H9 (cell line): ENCODE measurements around the gene ARID3C. TPM values are rescaled to one million over a fixed set of nuclear protein-coding genes. Genes with fewer than 3 reads are reported as not detected.

Experiments
- DNase-seq: peaks from one replicate; pipeline ENCODE4 v3.0.0-alpha.2; 2017
- H2AFZ ChIP-seq: one replicate; pipeline ENCODE4 v1.6.1; 2013; ENCODE audit warnings: mild to moderate bottlenecking, low read length, control low read depth, moderate library complexity
- H2AK5ac ChIP-seq: 2 replicates; pipeline ENCODE4 v1.6.1; 2013; ENCODE audit warnings: low read length, control low read depth, mixed read lengths; ENCODE audit not compliant: insufficient read length
- H2BK120ac ChIP-seq: one replicate; pipeline ENCODE4 v1.6.1; 2013; ENCODE audit warnings: low read depth, mild to moderate bottlenecking, low read length, control low read depth, inconsistent platforms; ENCODE audit not compliant: poor library complexity, severe bottlenecking
- H2BK12ac ChIP-seq: 2 replicates; pipeline ENCODE4 v1.6.1; 2013; ENCODE audit warnings: low read length, control low read depth, mixed read lengths, low read depth; ENCODE audit not compliant: insufficient read length
- H2BK15ac ChIP-seq: 2 replicates; pipeline ENCODE4 v1.6.1; 2013; ENCODE audit warnings: low read depth, low read length, control low read depth
- H2BK20ac ChIP-seq: one replicate; pipeline ENCODE4 v1.6.1; 2013; ENCODE audit warnings: low read depth, mild to moderate bottlenecking, low read length, control low read depth, inconsistent platforms; ENCODE audit not compliant: poor library complexity, severe bottlenecking
- H2BK5ac ChIP-seq: 2 replicates; pipeline ENCODE4 v1.6.1; 2013; ENCODE audit warnings: low read length, control low read depth, mixed read lengths; ENCODE audit not compliant: insufficient read length
- H3K14ac ChIP-seq: 2 replicates; pipeline ENCODE4 v1.6.1; 2013; ENCODE audit warnings: low read length, control low read depth; ENCODE audit not compliant: insufficient read depth
- H3K18ac ChIP-seq: 2 replicates; pipeline ENCODE4 v1.6.1; 2013; ENCODE audit warnings: low read depth, mild to moderate bottlenecking, mixed read lengths, low read length, control low read depth; ENCODE audit not compliant: insufficient read length
- H3K23ac ChIP-seq: 2 replicates; pipeline ENCODE4 v1.6.1; 2013; ENCODE audit warnings: low read length, control low read depth, mixed read lengths, low read depth; ENCODE audit not compliant: insufficient read length
- H3K23me2 ChIP-seq: 2 replicates; pipeline ENCODE4 v1.6.1; 2013; ENCODE audit warnings: low read depth, mild to moderate bottlenecking, mixed read lengths, low read length, control low read depth; ENCODE audit not compliant: insufficient read length, poor library complexity, severe bottlenecking
- H3K27ac ChIP-seq: 2 replicates; pipeline ENCODE4 v1.5.1; 2013; ENCODE audit warnings: low read length, control low read depth, mixed read lengths, low read depth; ENCODE audit not compliant: insufficient read length
- H3K27me3 ChIP-seq: 2 replicates; pipeline ENCODE4 v1.6.1; 2013; ENCODE audit warnings: low read length, control low read depth, inconsistent platforms; ENCODE audit not compliant: insufficient read depth
- H3K4ac ChIP-seq: 2 replicates; pipeline ENCODE4 v1.6.1; 2013; ENCODE audit warnings: low read depth, mild to moderate bottlenecking, control low read depth, inconsistent platforms, low read length, moderate library complexity
- H3K4me1 ChIP-seq: 2 replicates; pipeline ENCODE4 v1.6.1; 2013; ENCODE audit warnings: low read length, control low read depth, inconsistent platforms; ENCODE audit not compliant: insufficient read depth
- H3K4me2 ChIP-seq: 2 replicates; pipeline ENCODE4 v1.6.1; 2013; ENCODE audit warnings: low read length, control low read depth, mixed read lengths; ENCODE audit not compliant: insufficient read length, insufficient read depth
- H3K56ac ChIP-seq: 2 replicates; pipeline ENCODE4 v1.6.1; 2013; ENCODE audit warnings: low read depth, mild to moderate bottlenecking, mixed read lengths, low read length, control low read depth; ENCODE audit not compliant: insufficient read length
- H3K79me1 ChIP-seq: 2 replicates; pipeline ENCODE4 v1.6.1; 2013; ENCODE audit warnings: low read depth, mild to moderate bottlenecking, moderate library complexity, low read length, control low read depth, inconsistent platforms; ENCODE audit not compliant: insufficient read depth, poor library complexity, severe bottlenecking
- H3K79me2 ChIP-seq: 2 replicates; pipeline ENCODE4 v1.6.1; 2013; ENCODE audit warnings: low read length, control low read depth, inconsistent platforms; ENCODE audit not compliant: insufficient read depth
- H3K9ac ChIP-seq: 2 replicates; pipeline ENCODE4 v1.6.1; 2013; ENCODE audit warnings: low read length, control low read depth, mixed read lengths; ENCODE audit not compliant: insufficient read length; ENCODE audit errors: extremely low read depth
- H3K9me3 ChIP-seq: one replicate; pipeline ENCODE4 v1.6.1; 2013; ENCODE audit warnings: low read depth, low read length, inconsistent platforms; ENCODE audit not compliant: control insufficient read depth
- H3T11ph ChIP-seq: one replicate; pipeline ENCODE4 v1.6.1; 2013; ENCODE audit warnings: mild to moderate bottlenecking, low read length, control low read depth, inconsistent platforms
- H4K20me1 ChIP-seq: one replicate; pipeline ENCODE4 v1.6.1; 2013; ENCODE audit not compliant: control insufficient read depth, insufficient read length, insufficient read depth
- H4K5ac ChIP-seq: 2 replicates; pipeline ENCODE4 v1.6.1; 2013; ENCODE audit warnings: low read depth, mild to moderate bottlenecking, mixed read lengths, low read length, control low read depth; ENCODE audit not compliant: insufficient read length
- H4K8ac ChIP-seq: replicated peaks from 2 replicates; pipeline ENCODE4 v1.6.1; 2013; ENCODE audit warnings: low read length, control low read depth, mixed read lengths, low read depth; ENCODE audit not compliant: insufficient read length
- H4K91ac ChIP-seq: 2 replicates; pipeline ENCODE4 v1.6.1; 2013; ENCODE audit warnings: low read depth, mild to moderate bottlenecking, moderate library complexity, mixed read lengths, low read length, control low read depth; ENCODE audit not compliant: insufficient read length
- H3K27ac Mint-ChIP-seq, 3 experiments: 2 replicates in 2 of 3; 3 replicates in 1 of 3; pipeline ENCODE4 v1.8.0; 2020 to 2021; ENCODE audit warnings: mixed read lengths in 3 of 3, mild to moderate bottlenecking in 1 of 3, moderate library complexity in 1 of 3
- H3K27me3 Mint-ChIP-seq: 2 replicates; pipeline ENCODE4 v1.8.0; 2021; ENCODE audit warnings: low read depth, mild to moderate bottlenecking, moderate library complexity, mixed read lengths
- H3K36me3 Mint-ChIP-seq, 3 experiments: 2 replicates in 2 of 3; 3 replicates in 1 of 3; pipeline ENCODE4 v1.8.0; 2020 to 2021; ENCODE audit warnings: low read depth in 3 of 3, mixed read lengths in 3 of 3; ENCODE audit not compliant: insufficient read depth in 1 of 3
- H3K4me1 Mint-ChIP-seq, 2 experiments: 2 replicates each; pipeline ENCODE4 v1.8.0; 2020; ENCODE audit warnings: mixed read lengths in 2 of 2
- H3K4me3 Mint-ChIP-seq, 2 experiments: 2 replicates in 1 of 2; 3 replicates in 1 of 2; pipeline ENCODE4 v1.8.0; 2020 to 2021; ENCODE audit warnings: mild to moderate bottlenecking in 2 of 2, mixed read lengths in 2 of 2, moderate library complexity in 1 of 2
- H3K9me3 Mint-ChIP-seq, 2 experiments: 2 replicates in 1 of 2; 3 replicates in 1 of 2; pipeline ENCODE4 v1.8.0; 2020; ENCODE audit warnings: mild to moderate bottlenecking in 2 of 2, mixed read lengths in 2 of 2, moderate library complexity in 1 of 2
- WGBS: extraction: QIAGEN DNeasy Blood & Tissue Kit; methylation state at CpG from one replicate; pipeline ENCODE4 v1.1.7; 2013; ENCODE audit warnings: missing lambda C conversion rate, low lambda C conversion rate, mixed read lengths; ENCODE audit not compliant: insufficient read length; ENCODE audit errors: extremely low coverage; 5-methylcytosine and 5-hydroxymethylcytosine counted together
- total RNA-seq: library from RNA; stranded (reverse); gene quantifications from 2 replicates; pipeline ENCODE4 v1.2.1, GENCODE V29; 2021
- TF ChIP-seq, protein P1 (sequence below): fragments of 200-600 bp; sonication (generic); conservative IDR thresholded peaks from 3 replicates; pipeline ENCODE4 v1.8.0; 2021; ENCODE audit warnings: antibody characterized with exemption, mild to moderate bottlenecking

The ARID3C gene
- total RNA-seq, 1 experiment from 2014 or later: not detected

DNA sequence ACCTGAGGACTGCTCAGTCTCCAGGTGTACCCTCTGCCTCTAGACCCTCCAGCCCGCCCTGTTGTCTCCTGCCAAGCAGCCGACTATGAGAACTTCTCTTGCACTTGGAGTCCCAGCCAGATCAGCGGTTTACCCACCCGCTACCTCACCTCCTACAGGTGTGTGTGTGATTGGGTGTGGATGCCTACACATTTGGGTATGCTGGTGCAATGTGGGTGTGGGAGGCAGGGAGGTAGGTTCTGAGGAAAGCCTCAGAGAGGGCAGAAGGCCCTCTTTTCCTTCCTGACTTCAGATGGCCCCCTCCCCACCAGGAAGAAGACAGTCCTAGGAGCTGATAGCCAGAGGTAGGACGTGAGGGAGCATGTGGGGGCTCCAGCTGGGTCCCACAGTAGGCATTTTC, 28.1 kb upstream of the ARID3C start:
- Histone ChIP-seq H3K23ac (no peak overlapping the region), H3T11ph (no peak overlapping the region), H3K9me3 (no peaks in the 10 kb centered on the region), H3K79me1 (no peaks in the 10 kb centered on the region), H2BK15ac (no peak overlapping the region), H4K8ac (no peak overlapping the region), H4K20me1 (peaks cover 3% of the 10 kb centered on the region), H3K56ac (no peak overlapping the region), H3K9ac (no peak overlapping the region), H3K23me2 (peaks cover 3% of the 10 kb centered on the region), H4K91ac (no peak overlapping the region), H3K18ac (no peak overlapping the region), H3K4ac (no peak overlapping the region), H3K4me2 (no peak overlapping the region), H2AFZ (no peak overlapping the region), H2BK12ac (no peak overlapping the region), H2BK120ac (no peak overlapping the region), H3K14ac (no peak overlapping the region), H3K79me2 (no peaks in the 10 kb centered on the region), H2BK20ac (no peak overlapping the region), H3K27ac (no peak overlapping the region), H3K27me3 (no peaks in the 10 kb centered on the region), H4K5ac (no peak overlapping the region), H3K4me1 (peaks cover 5% of the 10 kb centered on the region; the same call in 1 of the 2 replicates), H2BK5ac (no peak overlapping the region), H2AK5ac (no peak overlapping the region)
- Mint-ChIP-seq H3K27ac (no peak overlapping the region), H3K36me3 (no peaks in the 10 kb centered on the region), H3K9me3 (no peaks in the 10 kb centered on the region), H3K27me3 (peaks cover 6% of the 10 kb centered on the region), H3K4me1 (peaks cover 21 to 34% of the 10 kb centered on the region in 2 experiments), H3K4me3 (no peak overlapping the region)
- TF ChIP-seq, protein P1, sequence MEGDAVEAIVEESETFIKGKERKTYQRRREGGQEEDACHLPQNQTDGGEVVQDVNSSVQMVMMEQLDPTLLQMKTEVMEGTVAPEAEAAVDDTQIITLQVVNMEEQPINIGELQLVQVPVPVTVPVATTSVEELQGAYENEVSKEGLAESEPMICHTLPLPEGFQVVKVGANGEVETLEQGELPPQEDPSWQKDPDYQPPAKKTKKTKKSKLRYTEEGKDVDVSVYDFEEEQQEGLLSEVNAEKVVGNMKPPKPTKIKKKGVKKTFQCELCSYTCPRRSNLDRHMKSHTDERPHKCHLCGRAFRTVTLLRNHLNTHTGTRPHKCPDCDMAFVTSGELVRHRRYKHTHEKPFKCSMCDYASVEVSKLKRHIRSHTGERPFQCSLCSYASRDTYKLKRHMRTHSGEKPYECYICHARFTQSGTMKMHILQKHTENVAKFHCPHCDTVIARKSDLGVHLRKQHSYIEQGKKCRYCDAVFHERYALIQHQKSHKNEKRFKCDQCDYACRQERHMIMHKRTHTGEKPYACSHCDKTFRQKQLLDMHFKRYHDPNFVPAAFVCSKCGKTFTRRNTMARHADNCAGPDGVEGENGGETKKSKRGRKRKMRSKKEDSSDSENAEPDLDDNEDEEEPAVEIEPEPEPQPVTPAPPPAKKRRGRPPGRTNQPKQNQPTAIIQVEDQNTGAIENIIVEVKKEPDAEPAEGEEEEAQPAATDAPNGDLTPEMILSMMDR: no peak
- WGBS: no CpG with 5 or more reads among the region's 5 CpGs
- DNase-seq: no peak
